HFF-Myc (cell line): Measurements from ENCODE around the gene LAMA4.
"Not testable (repeated sequence)": the region's sequence is repeated elsewhere in the genome, so short reads cannot be mapped to it uniquely, and the experiment has no call there.

ENCODE experiments used
- DNase-seq: peaks from one replicate; pipeline ENCODE4 v3.0.0-alpha.2; 2011; ENCODE audit warnings: low read depth; ENCODE audit errors: extremely low read depth
- H3K4me3 ChIP-seq: replicated peaks from 2 replicates; pipeline ENCODE4 v1.5.1; 2011; ENCODE audit warnings: low read depth, mild to moderate bottlenecking, control low read depth, low read length
- TF ChIP-seq, protein P1 (sequence below): IDR thresholded peaks from 2 replicates; pipeline ENCODE4 v1.5.1; 2012; ENCODE audit warnings: mild to moderate bottlenecking, low read depth, low read length, control low read depth; ENCODE audit errors: missing control alignments

LAMA4 gene

GRCh38 chr6:112205427-112206109 is 48.8 kb downstream of the LAMA4 start:
- no peak overlapping the region for H3K4me3 ChIP-seq
- TF ChIP-seq, protein P1, sequence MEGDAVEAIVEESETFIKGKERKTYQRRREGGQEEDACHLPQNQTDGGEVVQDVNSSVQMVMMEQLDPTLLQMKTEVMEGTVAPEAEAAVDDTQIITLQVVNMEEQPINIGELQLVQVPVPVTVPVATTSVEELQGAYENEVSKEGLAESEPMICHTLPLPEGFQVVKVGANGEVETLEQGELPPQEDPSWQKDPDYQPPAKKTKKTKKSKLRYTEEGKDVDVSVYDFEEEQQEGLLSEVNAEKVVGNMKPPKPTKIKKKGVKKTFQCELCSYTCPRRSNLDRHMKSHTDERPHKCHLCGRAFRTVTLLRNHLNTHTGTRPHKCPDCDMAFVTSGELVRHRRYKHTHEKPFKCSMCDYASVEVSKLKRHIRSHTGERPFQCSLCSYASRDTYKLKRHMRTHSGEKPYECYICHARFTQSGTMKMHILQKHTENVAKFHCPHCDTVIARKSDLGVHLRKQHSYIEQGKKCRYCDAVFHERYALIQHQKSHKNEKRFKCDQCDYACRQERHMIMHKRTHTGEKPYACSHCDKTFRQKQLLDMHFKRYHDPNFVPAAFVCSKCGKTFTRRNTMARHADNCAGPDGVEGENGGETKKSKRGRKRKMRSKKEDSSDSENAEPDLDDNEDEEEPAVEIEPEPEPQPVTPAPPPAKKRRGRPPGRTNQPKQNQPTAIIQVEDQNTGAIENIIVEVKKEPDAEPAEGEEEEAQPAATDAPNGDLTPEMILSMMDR, result no peak
- no peak for DNase-seq

- DNase-seq, result no peak
- no peak overlapping the region for H3K4me3 ChIP-seq
- TF ChIP-seq, protein P1, result no peak
Observed at GRCh38 chr6:112204350-112204706, 50.0 kb downstream of the LAMA4 start.

DNA sequence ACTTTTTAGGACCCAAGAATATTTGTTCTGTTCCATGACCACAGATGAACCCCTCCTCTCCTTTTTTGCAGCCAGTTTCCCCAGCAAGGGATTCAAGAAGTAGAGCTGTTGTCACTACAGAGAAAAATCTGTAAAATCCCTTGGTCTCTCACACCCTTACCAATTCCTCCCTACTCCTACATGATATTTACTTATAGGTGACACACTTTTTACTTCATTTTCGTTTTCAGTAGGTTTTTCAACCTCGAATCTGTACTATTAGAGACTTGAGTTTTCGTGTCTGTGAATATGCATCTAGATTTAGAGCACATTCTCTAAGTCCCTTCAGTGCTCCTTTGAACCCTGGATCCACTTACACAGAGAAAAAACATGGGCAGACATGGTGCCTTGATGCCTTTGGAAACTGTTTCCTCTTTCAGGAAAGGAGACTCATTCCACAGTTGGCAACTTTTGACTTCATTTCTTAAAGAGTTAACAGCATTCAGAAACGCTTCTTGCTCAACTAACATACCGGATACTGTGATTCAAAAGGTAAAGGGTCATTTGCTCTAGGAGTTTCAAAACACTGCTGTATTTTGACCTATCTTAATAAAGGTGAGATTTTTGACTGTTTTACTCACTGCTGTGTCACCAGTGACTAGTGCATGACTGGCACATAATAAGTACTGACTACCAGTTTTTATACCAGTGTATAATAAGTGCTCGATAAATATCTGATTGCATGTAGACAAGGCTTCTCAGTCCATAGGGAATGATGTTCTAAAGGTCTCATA is 50.6 kb downstream of the LAMA4 start:
- no peak overlapping the region for H3K4me3 ChIP-seq
- TF ChIP-seq, protein P1, result no peak
- no peak for DNase-seq

- no peak for DNase-seq
- TF ChIP-seq, protein P1, result no peak
- no peak overlapping the region for H3K4me3 ChIP-seq
Observed at GRCh38 chr6:112202639-112203341, 51.6 kb downstream of the LAMA4 start.

DNA sequence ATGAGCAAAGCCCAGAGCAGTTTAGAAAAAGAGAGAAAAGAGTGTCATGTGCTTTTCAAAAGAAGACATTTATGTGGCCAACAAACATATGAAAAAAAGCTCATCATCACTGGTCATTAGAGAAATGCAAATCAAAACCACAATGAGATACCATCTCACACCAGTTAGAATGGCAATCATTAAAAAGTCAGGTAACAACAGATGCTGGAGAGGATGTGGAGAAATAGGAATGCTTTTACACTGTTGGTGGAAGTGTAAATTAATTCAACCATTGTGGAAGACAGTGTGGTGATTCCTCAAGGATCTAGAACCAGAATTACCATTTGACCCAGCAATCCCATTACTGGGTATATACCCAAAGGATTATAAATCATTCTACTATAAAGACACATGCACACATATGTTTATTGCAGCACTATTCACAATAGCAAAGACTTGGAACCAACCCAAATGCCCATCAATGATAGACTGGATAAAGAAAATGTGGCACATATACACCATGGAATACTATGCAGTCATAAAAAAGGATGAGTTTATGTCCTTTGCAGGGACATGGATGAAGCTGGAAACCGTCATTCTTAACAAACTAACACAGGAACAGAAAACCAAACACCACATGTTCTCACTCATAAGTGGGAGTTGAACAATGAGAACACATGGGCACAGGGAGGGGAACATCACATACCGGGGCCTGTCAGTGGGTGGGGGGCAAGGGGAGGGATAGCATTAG is 54.0 kb downstream of the LAMA4 start:
- H3K4me3 ChIP-seq, DNase-seq: not testable (repeated sequence)

DNA sequence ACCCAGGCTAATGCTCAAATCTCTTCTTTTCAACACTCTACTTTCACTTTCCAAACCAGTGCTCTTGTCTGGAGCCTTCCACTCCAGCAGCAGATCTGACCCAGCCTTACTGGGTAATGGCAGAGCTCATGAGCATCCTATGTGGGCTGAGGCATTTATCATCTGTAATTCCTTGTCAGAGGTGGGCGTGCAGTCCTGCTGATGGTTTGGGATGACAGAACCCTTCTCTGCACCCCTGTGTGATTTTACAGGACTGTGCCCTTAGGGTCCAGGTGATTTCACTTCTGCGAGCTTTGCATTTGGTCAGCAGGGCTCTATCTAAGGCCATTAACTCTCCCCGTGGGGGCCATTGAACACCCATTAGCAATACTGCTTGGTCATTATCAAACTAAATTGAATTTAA is 55.4 kb downstream of the LAMA4 start:
- no peak overlapping the region for H3K4me3 ChIP-seq
- DNase-seq, result no peak
- TF ChIP-seq, protein P1, result no peak

GRCh38 chr6:112198582-112198981 is 55.8 kb downstream of the LAMA4 start:
- TF ChIP-seq, protein P1, result no peak
- H3K4me3 ChIP-seq, result no peak overlapping the region
- DNase-seq, result no peak
